ENCODE measurements around the gene FMNL3.
"Not testable (repeated sequence)": the region's sequence is repeated elsewhere in the genome, so short reads cannot be mapped to it uniquely, and the experiment has no call there.

The FMNL3 gene

GRCh38 chr12:49635036-49635435 lies 72.2 kb downstream of the FMNL3 start:
- DNase-seq (ENCODE audit: low read depth in 3 of 3, low spot score in 1 of 3) = no peak

- no peak for DNase-seq (ENCODE audit: low read depth in 3 of 3, low spot score in 1 of 3)
Measured at GRCh38 chr12:49633703-49634345, 73.4 kb downstream of the FMNL3 start.

GRCh38 chr12:49632986-49633702 lies 74.1 kb downstream of the FMNL3 start:
- DNase-seq (ENCODE audit: low read depth in 3 of 3, low spot score in 1 of 3) = no peak

- DNase-seq (ENCODE audit: low read depth in 3 of 3, low spot score in 1 of 3) = no peak
Measured at GRCh38 chr12:49632401-49632800, 74.8 kb downstream of the FMNL3 start.

GRCh38 chr12:49631336-49631907 lies 75.8 kb downstream of the FMNL3 start:
- no peak for DNase-seq (ENCODE audit: low read depth in 3 of 3, low spot score in 1 of 3)

GRCh38 chr12:49627752-49628360 lies 79.3 kb downstream of the FMNL3 start:
- DNase-seq (ENCODE audit: low read depth in 3 of 3, low spot score in 1 of 3) = no peak

- DNase-seq (ENCODE audit: low read depth in 3 of 3, low spot score in 1 of 3) = no peak
Measured at GRCh38 chr12:49626836-49627235, 80.4 kb downstream of the FMNL3 start.

- DNase-seq (ENCODE audit: low read depth in 3 of 3, low spot score in 1 of 3) = no peak
Measured at GRCh38 chr12:49626169-49626835, 80.9 kb downstream of the FMNL3 start.

GRCh38 chr12:49624921-49625577 lies 82.2 kb downstream of the FMNL3 start:
- no peak for DNase-seq (ENCODE audit: low read depth in 3 of 3, low spot score in 1 of 3)

- peak; percentile 60 to 77 (median 69) for DNase-seq (ENCODE audit: low read depth in 3 of 3, low spot score in 1 of 3)
Measured at GRCh38 chr12:49623142-49623904, 83.9 kb downstream of the FMNL3 start, which contains the start of gene PRPF40B. Gene PRPF40B (plus strand): TSS chr12:49623561. CDS start chr12:49623591, 30 bp downstream.

- peak in 1 of 3 donors; percentile 19 for DNase-seq (ENCODE audit: low read depth in 3 of 3, low spot score in 1 of 3)
Measured at GRCh38 chr12:49622501-49623141, 84.6 kb downstream of the FMNL3 start.

GRCh38 chr12:49621651-49622500 lies 85.3 kb downstream of the FMNL3 start:
- DNase-seq (ENCODE audit: low read depth in 3 of 3, low spot score in 1 of 3) = no peak

- DNase-seq (ENCODE audit: low read depth in 3 of 3, low spot score in 1 of 3) = no peak
Measured at GRCh38 chr12:49619286-49619685, 87.9 kb downstream of the FMNL3 start.

GRCh38 chr12:49618576-49618975 lies 88.6 kb downstream of the FMNL3 start:
- DNase-seq (ENCODE audit: low read depth in 3 of 3, low spot score in 1 of 3) = no peak

- no peak for DNase-seq (ENCODE audit: low read depth in 3 of 3, low spot score in 1 of 3)
Measured at GRCh38 chr12:49616533-49617219, 90.5 kb downstream of the FMNL3 start.

GRCh38 chr12:49615725-49616124 lies 91.5 kb downstream of the FMNL3 start:
- no peak for DNase-seq (ENCODE audit: low read depth in 3 of 3, low spot score in 1 of 3)

- no peak for DNase-seq (ENCODE audit: low read depth in 3 of 3, low spot score in 1 of 3)
Measured at GRCh38 chr12:49612210-49612609, 95.0 kb downstream of the FMNL3 start.

- DNase-seq (ENCODE audit: low read depth in 3 of 3, low spot score in 1 of 3) = not testable (repeated sequence)
Measured at GRCh38 chr12:49610785-49611184, 96.4 kb downstream of the FMNL3 start.

Data from stimulated activated CD4-positive, alpha-beta T cell treated with anti-CD3 and anti-CD28 coated beads, TNF-alpha, amount 100 ng/mL, for 1 hour (primary cell).